LNCaP clone FGC (cell line): ENCODE results near the gene CPA4.

ENCODE experiments used
- DNase-seq: peaks from one replicate; pipeline ENCODE4 v3.0.0-alpha.2; 2011; ENCODE audit warnings: low read depth
- H3K4me3 ChIP-seq: 2 replicates; pipeline ENCODE4 v1.5.1; 2011; ENCODE audit warnings: mild to moderate bottlenecking, low read depth, low read length, control low read depth
- CTCF ChIP-seq: IDR thresholded peaks from 2 replicates; pipeline ENCODE4 v1.5.1; 2012; ENCODE audit warnings: mild to moderate bottlenecking; ENCODE audit not compliant: control insufficient read depth, insufficient read depth; ENCODE audit errors: extremely low read depth

Gene CPA4

GRCh38 chr7:130276796-130277762, 15.9 kb upstream of the CPA4 start:
- H3K4me3 ChIP-seq = no peak overlapping the region
- no peak for TF ChIP-seq CTCF
- DNase-seq = no peak

- TF ChIP-seq CTCF = peak; percentile 44
- H3K4me3 ChIP-seq = no peak overlapping the region
- DNase-seq = no peak
Measured at GRCh38 chr7:130277763-130278643, 15.0 kb upstream of the CPA4 start.

GRCh38 chr7:130278860-130279259, 14.1 kb upstream of the CPA4 start:
- no peak for DNase-seq
- no peak for TF ChIP-seq CTCF
- H3K4me3 ChIP-seq = no peak overlapping the region

GRCh38 chr7:130279286-130279685, 13.7 kb upstream of the CPA4 start:
- TF ChIP-seq CTCF = no peak
- no peak for DNase-seq
- H3K4me3 ChIP-seq = no peak overlapping the region

- TF ChIP-seq CTCF = no peak
- no peak overlapping the region for H3K4me3 ChIP-seq
- no peak for DNase-seq
Measured at GRCh38 chr7:130279906-130280305, 13.1 kb upstream of the CPA4 start.

GRCh38 chr7:130281260-130281659, 11.7 kb upstream of the CPA4 start:
- H3K4me3 ChIP-seq = no peak overlapping the region
- no peak for DNase-seq
- TF ChIP-seq CTCF = no peak
